Activated naive CD8-positive, alpha-beta T cell treated with anti-CD3 and anti-CD28 coated beads for 36 hours (primary cell): ENCODE measurements around the gene COL18A1. TPM values are rescaled to one million over a fixed set of nuclear protein-coding genes. Genes with fewer than 3 reads are reported as not detected.

Source experiments
- DNase-seq: peaks from one replicate; pipeline ENCODE4 v3.0.0; 2021
- H3K27ac Mint-ChIP-seq: one replicate; pipeline ENCODE4 v1.8.0; 2022; ENCODE audit warnings: mild to moderate bottlenecking, moderate library complexity, mixed read lengths
- H3K27me3 Mint-ChIP-seq: one replicate; pipeline ENCODE4 v1.8.0; 2022; ENCODE audit warnings: mild to moderate bottlenecking, mixed read lengths
- H3K36me3 Mint-ChIP-seq: one replicate; pipeline ENCODE4 v1.8.0; 2021; ENCODE audit warnings: mild to moderate bottlenecking, mixed read lengths
- H3K4me1 Mint-ChIP-seq: one replicate; pipeline ENCODE4 v1.8.0; 2021; ENCODE audit warnings: mixed read lengths
- H3K4me3 Mint-ChIP-seq: one replicate; pipeline ENCODE4 v1.8.0; 2022; ENCODE audit warnings: mild to moderate bottlenecking, moderate library complexity, mixed read lengths
- H3K9me3 Mint-ChIP-seq: one replicate; pipeline ENCODE4 v1.8.0; 2022; ENCODE audit warnings: mixed read lengths
- total RNA-seq, 2 experiments: library from RNA; stranded (reverse); gene quantifications; one replicate each; pipeline ENCODE4 v1.2.3, GENCODE V29; 2021

The COL18A1 gene
- total RNA-seq, 2 experiments from 2014 or later: 3.5 to 4.0 TPM

- no peak for DNase-seq
- Mint-ChIP-seq H3K9me3 (no peaks in the 10 kb centered on the region), H3K4me1 (peaks cover 24% of the 10 kb centered on the region), H3K4me3 (no peak overlapping the region), H3K36me3 (no peaks in the 10 kb centered on the region), H3K27ac (no peak overlapping the region), H3K27me3 (no peaks in the 10 kb centered on the region)
These were observed 142.6 kb downstream of the COL18A1 start for GRCh38 chr21:45547545-45547900.

- H3K27ac Mint-ChIP-seq: peak overlapping the region; percentile 67
- H3K9me3 Mint-ChIP-seq: no peaks in the 10 kb centered on the region
- no peak overlapping the region for H3K4me3 Mint-ChIP-seq
- H3K36me3 Mint-ChIP-seq: no peaks in the 10 kb centered on the region
- no peak for DNase-seq
- no peaks in the 10 kb centered on the region for H3K27me3 Mint-ChIP-seq
- peaks cover 24% of the 10 kb centered on the region for H3K4me1 Mint-ChIP-seq
These were observed 143.9 kb downstream of the COL18A1 start for GRCh38 chr21:45548711-45549491.

- H3K36me3 Mint-ChIP-seq: no peaks in the 10 kb centered on the region
- no peak for DNase-seq
- peaks cover 28% of the 10 kb centered on the region for H3K4me1 Mint-ChIP-seq
- no peaks in the 10 kb centered on the region for H3K27me3 Mint-ChIP-seq
- peak overlapping the region; percentile 71 for H3K4me3 Mint-ChIP-seq
- H3K27ac Mint-ChIP-seq: peak overlapping the region; percentile 94
- H3K9me3 Mint-ChIP-seq: no peaks in the 10 kb centered on the region
These were observed 144.9 kb downstream of the COL18A1 start for GRCh38 chr21:45549626-45550463.

- peak overlapping the region; percentile 94 for H3K27ac Mint-ChIP-seq
- H3K27me3 Mint-ChIP-seq: no peaks in the 10 kb centered on the region
- H3K4me1 Mint-ChIP-seq: peaks cover 28% of the 10 kb centered on the region
These were observed 145.7 kb downstream of the COL18A1 start for GRCh38 chr21:45550522-45551210.

GRCh38 chr21:45551316-45551715 lies 146.4 kb downstream of the COL18A1 start:
- Mint-ChIP-seq H3K27me3 (no peaks in the 10 kb centered on the region), H3K27ac (peak overlapping the region; percentile 94), H3K4me3 (peak overlapping the region; percentile 71), H3K4me1 (peaks cover 29% of the 10 kb centered on the region), H3K36me3 (no peaks in the 10 kb centered on the region), H3K9me3 (no peaks in the 10 kb centered on the region)
- no peak for DNase-seq

More at GRCh38 chr21:45550522-45551210, 145.7 kb downstream of the COL18A1 start:
- H3K36me3 Mint-ChIP-seq: no peaks in the 10 kb centered on the region
- no peaks in the 10 kb centered on the region for H3K9me3 Mint-ChIP-seq
- peak; percentile 53 for DNase-seq
- peak overlapping the region; percentile 71 for H3K4me3 Mint-ChIP-seq

GRCh38 chr21:45551783-45552695 lies 147.1 kb downstream of the COL18A1 start:
- no peak for DNase-seq
- Mint-ChIP-seq H3K36me3 (no peaks in the 10 kb centered on the region), H3K9me3 (no peaks in the 10 kb centered on the region), H3K4me3 (peak overlapping the region; percentile 71), H3K4me1 (peaks cover 29% of the 10 kb centered on the region), H3K27ac (peak overlapping the region; percentile 94), H3K27me3 (no peaks in the 10 kb centered on the region)

- no peaks in the 10 kb centered on the region for H3K9me3 Mint-ChIP-seq
- H3K27me3 Mint-ChIP-seq: no peaks in the 10 kb centered on the region
- no peak for DNase-seq
These were observed 147.9 kb downstream of the COL18A1 start for GRCh38 chr21:45552696-45553391.

GRCh38 chr21:45554477-45555175 lies 149.7 kb downstream of the COL18A1 start:
- no peaks in the 10 kb centered on the region for H3K36me3 Mint-ChIP-seq
- no peaks in the 10 kb centered on the region for H3K27me3 Mint-ChIP-seq
- peak overlapping the region; percentile 92 for H3K27ac Mint-ChIP-seq
- DNase-seq: peak; percentile 90
- no peaks in the 10 kb centered on the region for H3K9me3 Mint-ChIP-seq
- peaks cover 28% of the 10 kb centered on the region for H3K4me1 Mint-ChIP-seq
- H3K4me3 Mint-ChIP-seq: peak overlapping the region; percentile 93

More at GRCh38 chr21:45552696-45553391, 147.9 kb downstream of the COL18A1 start:
- no peak overlapping the region for H3K27ac Mint-ChIP-seq
- no peaks in the 10 kb centered on the region for H3K36me3 Mint-ChIP-seq
- H3K4me3 Mint-ChIP-seq: no peak overlapping the region
- peaks cover 29% of the 10 kb centered on the region for H3K4me1 Mint-ChIP-seq

GRCh38 chr21:45555251-45555556 lies 150.2 kb downstream of the COL18A1 start:
- H3K27ac Mint-ChIP-seq: no peak overlapping the region
- no peaks in the 10 kb centered on the region for H3K9me3 Mint-ChIP-seq
- peaks cover 26% of the 10 kb centered on the region for H3K4me1 Mint-ChIP-seq
- no peaks in the 10 kb centered on the region for H3K36me3 Mint-ChIP-seq
- no peaks in the 10 kb centered on the region for H3K27me3 Mint-ChIP-seq
- DNase-seq: no peak
- H3K4me3 Mint-ChIP-seq: no peak overlapping the region

GRCh38 chr21:45555557-45556301 lies 150.8 kb downstream of the COL18A1 start:
- no peak overlapping the region for H3K27ac Mint-ChIP-seq
- peak; percentile 49 for DNase-seq

GRCh38 chr21:45556302-45556644 lies 151.3 kb downstream of the COL18A1 start:
- Mint-ChIP-seq H3K27ac (no peak overlapping the region), H3K27me3 (no peaks in the 10 kb centered on the region), H3K4me3 (no peak overlapping the region), H3K36me3 (no peaks in the 10 kb centered on the region), H3K4me1 (peaks cover 17% of the 10 kb centered on the region), H3K9me3 (no peaks in the 10 kb centered on the region)
- no peak for DNase-seq

More at GRCh38 chr21:45555557-45556301, 150.8 kb downstream of the COL18A1 start:
- H3K36me3 Mint-ChIP-seq: no peaks in the 10 kb centered on the region
- H3K4me3 Mint-ChIP-seq: peak overlapping the region; percentile 40
- H3K9me3 Mint-ChIP-seq: no peaks in the 10 kb centered on the region
- no peaks in the 10 kb centered on the region for H3K27me3 Mint-ChIP-seq
- H3K4me1 Mint-ChIP-seq: peaks cover 21% of the 10 kb centered on the region

- Mint-ChIP-seq H3K4me1 (peaks cover 10% of the 10 kb centered on the region), H3K36me3 (no peaks in the 10 kb centered on the region), H3K27me3 (no peaks in the 10 kb centered on the region), H3K4me3 (no peak overlapping the region), H3K27ac (no peak overlapping the region), H3K9me3 (no peaks in the 10 kb centered on the region)
- no peak for DNase-seq
These were observed 152.0 kb downstream of the COL18A1 start for GRCh38 chr21:45556645-45557615.
